ENCODE measurements around the gene NETO2.
"Not testable (repeated sequence)": the region's sequence is repeated elsewhere in the genome, so short reads cannot be mapped to it uniquely, and the experiment has no call there.

NETO2 gene

GRCh38 chr16:47143677-47144558 lies at the start of gene NETO2:
Gene NETO2 (minus strand): TSS chr16:47143945. CDS start chr16:47143612, 333 bp downstream.
- peak in 2 of 3 donors; percentile 15 to 63 for DNase-seq (ENCODE audit: low read depth in 3 of 3, low spot score in 1 of 3)

GRCh38 chr16:47182318-47182717 lies 38.6 kb upstream of the NETO2 start:
- no peak for DNase-seq (ENCODE audit: low read depth in 3 of 3, low spot score in 1 of 3)

GRCh38 chr16:47181066-47181465 lies 37.3 kb upstream of the NETO2 start:
- DNase-seq (ENCODE audit: low read depth in 3 of 3, low spot score in 1 of 3): not testable (repeated sequence)

- no peak for DNase-seq (ENCODE audit: low read depth in 3 of 3, low spot score in 1 of 3)
Observed at GRCh38 chr16:47180073-47180472, 36.3 kb upstream of the NETO2 start.

GRCh38 chr16:47175152-47175551 lies 31.4 kb upstream of the NETO2 start:
- no peak for DNase-seq (ENCODE audit: low read depth in 3 of 3, low spot score in 1 of 3)

GRCh38 chr16:47162670-47163420 lies 19.1 kb upstream of the NETO2 start:
- no peak for DNase-seq (ENCODE audit: low read depth in 3 of 3, low spot score in 1 of 3)

GRCh38 chr16:47161464-47161863 lies 17.7 kb upstream of the NETO2 start:
- DNase-seq (ENCODE audit: low read depth in 3 of 3, low spot score in 1 of 3): no peak

GRCh38 chr16:47160422-47160821 lies 16.7 kb upstream of the NETO2 start:
- no peak for DNase-seq (ENCODE audit: low read depth in 3 of 3, low spot score in 1 of 3)

- DNase-seq (ENCODE audit: low read depth in 3 of 3, low spot score in 1 of 3): no peak
Observed at GRCh38 chr16:47158992-47159391, 15.2 kb upstream of the NETO2 start.

GRCh38 chr16:47156680-47157215 lies 13.0 kb upstream of the NETO2 start:
- DNase-seq (ENCODE audit: low read depth in 3 of 3, low spot score in 1 of 3): no peak

- DNase-seq (ENCODE audit: low read depth in 3 of 3, low spot score in 1 of 3): not testable (repeated sequence)
Observed at GRCh38 chr16:47152501-47152900, 8.8 kb upstream of the NETO2 start.

- no peak for DNase-seq (ENCODE audit: low read depth in 3 of 3, low spot score in 1 of 3)
Observed at GRCh38 chr16:47150067-47150466, 6.3 kb upstream of the NETO2 start.

GRCh38 chr16:47144559-47144877 lies 773 bp upstream of the NETO2 start:
- no peak for DNase-seq (ENCODE audit: low read depth in 3 of 3, low spot score in 1 of 3)

GRCh38 chr16:47142821-47143676 lies 696 bp downstream of the NETO2 start:
- DNase-seq (ENCODE audit: low read depth in 3 of 3, low spot score in 1 of 3): peak in 2 of 3 donors; percentile 33 to 65

- DNase-seq (ENCODE audit: low read depth in 3 of 3, low spot score in 1 of 3): no peak
Observed at GRCh38 chr16:47142486-47142820, 1.3 kb downstream of the NETO2 start.

GRCh38 chr16:47141773-47142485 lies 1.8 kb downstream of the NETO2 start:
- DNase-seq (ENCODE audit: low read depth in 3 of 3, low spot score in 1 of 3): peak; percentile 54 to 62 (median 61)

GRCh38 chr16:47140686-47141085 lies 3.1 kb downstream of the NETO2 start:
- DNase-seq (ENCODE audit: low read depth in 3 of 3, low spot score in 1 of 3): no peak

GRCh38 chr16:47139561-47140185 lies 4.1 kb downstream of the NETO2 start:
- no peak for DNase-seq (ENCODE audit: low read depth in 3 of 3, low spot score in 1 of 3)

GRCh38 chr16:47137925-47138324 lies 5.8 kb downstream of the NETO2 start:
- DNase-seq (ENCODE audit: low read depth in 3 of 3, low spot score in 1 of 3): not testable (repeated sequence)
